ENCODE measurements around the gene ATAD3A. TPM values are rescaled to one million over a fixed set of nuclear protein-coding genes. Genes with fewer than 3 reads are reported as not detected.
A peak's percentile ranks its signal among the peaks of the same experiment; 100 is the strongest.

The ATAD3A gene
- total RNA-seq, 1 experiment from 2014 or later, result 55.8 TPM

DNA sequence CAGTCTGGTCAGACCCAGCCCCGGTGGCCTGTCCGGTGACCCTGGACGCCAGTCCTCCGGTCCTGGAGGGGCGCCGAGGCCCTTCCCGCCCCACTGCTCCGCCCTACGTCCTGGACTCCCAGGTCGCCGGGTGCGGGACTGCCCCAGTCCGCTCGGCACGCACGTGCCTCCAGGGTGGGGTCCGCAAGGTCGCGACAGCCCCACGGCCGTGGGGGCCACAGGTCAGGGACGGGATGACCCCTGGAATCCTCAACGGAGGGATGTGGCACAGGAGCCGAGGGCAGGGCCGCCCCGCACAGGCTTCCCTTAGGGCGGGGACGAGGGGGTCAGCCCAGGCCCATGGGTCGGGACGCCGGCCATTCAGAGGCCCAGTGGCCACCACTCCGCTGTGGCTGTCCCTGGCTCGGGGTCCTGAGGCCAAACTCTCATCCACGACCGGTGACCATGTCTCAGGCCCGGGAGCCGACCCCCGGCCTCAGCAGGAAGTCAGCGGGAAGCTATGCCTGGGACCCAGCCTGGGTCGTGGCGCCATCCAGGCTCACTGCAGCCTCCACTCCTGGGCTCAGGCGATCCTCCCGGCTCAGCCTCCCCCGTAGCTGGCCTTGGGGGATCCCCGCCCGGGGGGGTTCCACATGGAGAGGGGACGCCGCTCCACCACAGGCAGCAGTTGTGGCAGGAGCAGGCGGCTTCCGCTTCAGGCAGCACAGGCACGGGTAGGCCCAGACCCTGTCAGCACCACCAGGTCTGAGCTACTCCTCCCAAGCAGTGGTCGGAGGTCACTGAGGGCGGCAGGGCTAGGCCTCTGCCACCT is 29.1 kb downstream of the ATAD3A start:
- peak overlapping the region; percentile 41; the same call in 1 of the 2 replicates for H3K14ac ChIP-seq (ENCODE audit: insufficient read depth, low read length)
- Mint-ChIP-seq H3K27me3 (ENCODE audit: low read depth) (no peaks in the 10 kb centered on the region; the same call in 1 of the 2 replicates), H3K9me3 (no peaks in the 10 kb centered on the region; a peak in 1 of 5 replicates), H3K27ac (no peak overlapping the region), H3K36me3 (ENCODE audit: insufficient read depth in 1 of 3, low read depth in 3 of 3) (peaks cover 2 to 36% (median 32%) of the 10 kb centered on the region in 3 experiments; a peak in 6 of 7 replicates), H3K4me3 (peak overlapping the region; percentile 52 to 70), H3K4me1 (peaks cover 0 to 4% of the 10 kb centered on the region in 2 experiments; a peak in 2 of 4 replicates)
- peak overlapping the region; percentile 40 for H3K4me2 ChIP-seq (ENCODE audit: insufficient read depth, insufficient read length, low read length)
- TF ChIP-seq, protein P1, sequence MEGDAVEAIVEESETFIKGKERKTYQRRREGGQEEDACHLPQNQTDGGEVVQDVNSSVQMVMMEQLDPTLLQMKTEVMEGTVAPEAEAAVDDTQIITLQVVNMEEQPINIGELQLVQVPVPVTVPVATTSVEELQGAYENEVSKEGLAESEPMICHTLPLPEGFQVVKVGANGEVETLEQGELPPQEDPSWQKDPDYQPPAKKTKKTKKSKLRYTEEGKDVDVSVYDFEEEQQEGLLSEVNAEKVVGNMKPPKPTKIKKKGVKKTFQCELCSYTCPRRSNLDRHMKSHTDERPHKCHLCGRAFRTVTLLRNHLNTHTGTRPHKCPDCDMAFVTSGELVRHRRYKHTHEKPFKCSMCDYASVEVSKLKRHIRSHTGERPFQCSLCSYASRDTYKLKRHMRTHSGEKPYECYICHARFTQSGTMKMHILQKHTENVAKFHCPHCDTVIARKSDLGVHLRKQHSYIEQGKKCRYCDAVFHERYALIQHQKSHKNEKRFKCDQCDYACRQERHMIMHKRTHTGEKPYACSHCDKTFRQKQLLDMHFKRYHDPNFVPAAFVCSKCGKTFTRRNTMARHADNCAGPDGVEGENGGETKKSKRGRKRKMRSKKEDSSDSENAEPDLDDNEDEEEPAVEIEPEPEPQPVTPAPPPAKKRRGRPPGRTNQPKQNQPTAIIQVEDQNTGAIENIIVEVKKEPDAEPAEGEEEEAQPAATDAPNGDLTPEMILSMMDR (conservative IDR thresholded peaks at IDR 0.05), result no peak
- no peak overlapping the region for H2BK12ac ChIP-seq (ENCODE audit: insufficient read length, low read depth, low read length)
- no peaks in the 10 kb centered on the region for H3K27me3 ChIP-seq (ENCODE audit: insufficient read depth, low read length)
- no peaks in the 10 kb centered on the region for H4K20me1 ChIP-seq (ENCODE audit: control insufficient read depth, insufficient read depth, insufficient read length)
- H3K79me2 ChIP-seq (ENCODE audit: insufficient read depth, low read length), result no peaks in the 10 kb centered on the region
- no peaks in the 10 kb centered on the region for H3K9me3 ChIP-seq (ENCODE audit: control insufficient read depth, low read depth, low read length)
- no peak overlapping the region for H3K27ac ChIP-seq (ENCODE audit: insufficient read length, low read depth, low read length)
- no peak overlapping the region for H3T11ph ChIP-seq (ENCODE audit: low read length)
- H3K9ac ChIP-seq (ENCODE audit: extremely low read depth, insufficient read length, low read length), result peak overlapping the region; percentile 23
- no peak overlapping the region for H3K4ac ChIP-seq (ENCODE audit: low read depth, low read length)
- no peak overlapping the region for H2BK120ac ChIP-seq (ENCODE audit: low read depth, low read length, poor library complexity, severe bottlenecking)
- H3K4me1 ChIP-seq (ENCODE audit: insufficient read depth, low read length), result no peaks in the 10 kb centered on the region
- H4K5ac ChIP-seq (ENCODE audit: insufficient read length, low read depth, low read length), result no peak overlapping the region
- H3K79me1 ChIP-seq (ENCODE audit: insufficient read depth, low read depth, low read length, poor library complexity, severe bottlenecking), result no peaks in the 10 kb centered on the region
- peak overlapping the region; percentile 58 for H3K18ac ChIP-seq (ENCODE audit: insufficient read length, low read depth, low read length)
- no peak overlapping the region for H2AFZ ChIP-seq (ENCODE audit: low read length)
- H2BK20ac ChIP-seq (ENCODE audit: low read depth, low read length, poor library complexity, severe bottlenecking), result no peak overlapping the region
- H2BK5ac ChIP-seq (ENCODE audit: insufficient read length, low read length), result no peak overlapping the region
- WGBS (ENCODE audit: extremely low coverage, insufficient read length, low lambda C conversion rate), result no CpG with 5 or more reads among the region's 53 CpGs
- no peak overlapping the region for H4K91ac ChIP-seq (ENCODE audit: insufficient read length, low read depth, low read length)
- no peak overlapping the region for H2BK15ac ChIP-seq (ENCODE audit: low read depth, low read length)
- no peak overlapping the region for H3K23ac ChIP-seq (ENCODE audit: insufficient read length, low read depth, low read length)
- H4K8ac ChIP-seq (replicated peaks; ENCODE audit: insufficient read length, low read depth, low read length), result no peak overlapping the region
- H2AK5ac ChIP-seq (ENCODE audit: insufficient read length, low read length), result no peak overlapping the region
- no peak overlapping the region for H3K56ac ChIP-seq (ENCODE audit: insufficient read length, low read depth, low read length)
- H3K23me2 ChIP-seq (ENCODE audit: insufficient read length, low read depth, low read length, poor library complexity, severe bottlenecking), result peaks cover 7% of the 10 kb centered on the region
- DNase-seq, result no peak
